HFF-Myc (cell line): ENCODE results near the gene LRRC55.

Experiments used
- DNase-seq: peaks from one replicate; pipeline ENCODE4 v3.0.0-alpha.2; 2011; ENCODE audit warnings: low read depth; ENCODE audit errors: extremely low read depth
- H3K4me3 ChIP-seq: replicated peaks from 2 replicates; pipeline ENCODE4 v1.5.1; 2011; ENCODE audit warnings: low read depth, mild to moderate bottlenecking, control low read depth, low read length
- TF ChIP-seq, protein P1 (sequence below): IDR thresholded peaks from 2 replicates; pipeline ENCODE4 v1.5.1; 2012; ENCODE audit warnings: mild to moderate bottlenecking, low read depth, low read length, control low read depth; ENCODE audit errors: missing control alignments

LRRC55 gene

DNA sequence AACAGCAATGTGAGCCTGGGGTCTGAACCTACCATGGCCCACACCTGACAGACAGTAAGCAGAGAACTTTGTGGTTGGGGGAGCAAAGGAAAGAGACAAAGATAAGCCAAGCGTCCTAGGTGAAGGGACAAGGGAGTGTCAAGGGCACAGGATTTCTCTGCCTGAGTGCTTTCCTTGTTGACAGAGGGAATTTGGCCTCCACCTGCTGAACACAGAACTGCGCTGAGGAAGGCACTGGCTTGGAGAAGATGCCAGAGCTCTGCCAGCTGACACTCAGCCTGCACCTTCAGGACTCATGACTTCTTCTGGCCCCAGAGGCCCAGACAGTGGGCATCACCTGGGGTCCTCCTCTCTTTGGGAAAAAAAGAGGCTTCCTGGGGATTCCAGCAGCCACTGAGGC is 789 bp upstream of the LRRC55 start:
- TF ChIP-seq, protein P1, sequence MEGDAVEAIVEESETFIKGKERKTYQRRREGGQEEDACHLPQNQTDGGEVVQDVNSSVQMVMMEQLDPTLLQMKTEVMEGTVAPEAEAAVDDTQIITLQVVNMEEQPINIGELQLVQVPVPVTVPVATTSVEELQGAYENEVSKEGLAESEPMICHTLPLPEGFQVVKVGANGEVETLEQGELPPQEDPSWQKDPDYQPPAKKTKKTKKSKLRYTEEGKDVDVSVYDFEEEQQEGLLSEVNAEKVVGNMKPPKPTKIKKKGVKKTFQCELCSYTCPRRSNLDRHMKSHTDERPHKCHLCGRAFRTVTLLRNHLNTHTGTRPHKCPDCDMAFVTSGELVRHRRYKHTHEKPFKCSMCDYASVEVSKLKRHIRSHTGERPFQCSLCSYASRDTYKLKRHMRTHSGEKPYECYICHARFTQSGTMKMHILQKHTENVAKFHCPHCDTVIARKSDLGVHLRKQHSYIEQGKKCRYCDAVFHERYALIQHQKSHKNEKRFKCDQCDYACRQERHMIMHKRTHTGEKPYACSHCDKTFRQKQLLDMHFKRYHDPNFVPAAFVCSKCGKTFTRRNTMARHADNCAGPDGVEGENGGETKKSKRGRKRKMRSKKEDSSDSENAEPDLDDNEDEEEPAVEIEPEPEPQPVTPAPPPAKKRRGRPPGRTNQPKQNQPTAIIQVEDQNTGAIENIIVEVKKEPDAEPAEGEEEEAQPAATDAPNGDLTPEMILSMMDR, result no peak
- DNase-seq, result no peak
- H3K4me3 ChIP-seq, result no peak overlapping the region

GRCh38 chr11:57182896-57183295 is 1.1 kb downstream of the LRRC55 start:
- TF ChIP-seq, protein P1, result no peak
- H3K4me3 ChIP-seq, result no peak overlapping the region
- no peak for DNase-seq

GRCh38 chr11:57190548-57190947 is 8.8 kb downstream of the LRRC55 start:
- no peak for DNase-seq
- TF ChIP-seq, protein P1, result no peak
- no peak overlapping the region for H3K4me3 ChIP-seq

DNA sequence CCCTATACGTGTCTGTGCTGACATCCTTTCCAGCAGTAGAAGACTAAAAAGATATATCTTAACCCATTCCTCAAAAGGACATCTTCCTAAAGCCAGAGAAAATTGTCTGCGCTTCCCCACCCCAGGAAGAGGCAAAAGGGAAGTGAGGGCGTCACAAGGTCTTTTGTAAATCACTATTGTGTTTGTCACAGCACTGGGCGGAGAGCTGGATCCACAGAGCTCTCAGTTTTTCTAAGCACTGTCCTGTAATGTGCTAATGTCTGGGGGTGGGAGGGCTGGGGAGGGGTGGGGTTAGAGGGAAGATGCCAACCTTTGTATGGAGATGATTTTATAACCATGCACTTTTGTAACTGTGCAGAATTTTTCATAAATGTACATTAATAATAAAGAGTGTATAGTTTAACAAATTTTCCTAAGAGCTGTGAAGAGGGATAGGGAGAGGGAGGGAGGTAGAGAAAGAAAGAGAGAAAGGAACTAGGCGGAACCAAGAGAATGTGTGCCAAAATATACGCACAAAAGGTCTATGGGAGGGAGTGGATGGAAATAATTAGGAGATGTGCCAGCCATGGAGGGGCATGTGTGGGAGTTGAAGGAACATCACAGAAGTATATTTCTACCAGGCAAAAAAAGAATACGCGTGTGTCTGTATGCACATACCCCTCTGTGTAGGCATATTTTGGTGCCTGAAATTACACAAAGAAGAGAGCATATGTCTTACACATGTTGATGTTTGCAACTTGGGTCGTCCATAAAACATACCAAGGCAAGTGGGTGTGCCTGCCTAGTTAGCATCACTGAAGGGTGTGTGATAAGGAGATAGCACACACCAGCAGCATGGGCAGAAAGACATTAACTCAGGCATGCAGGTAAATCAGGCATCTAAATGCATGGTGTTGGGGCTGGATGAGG is 9.8 kb downstream of the LRRC55 start:
- TF ChIP-seq, protein P1, result no peak
- no peak for DNase-seq
- H3K4me3 ChIP-seq, result no peak overlapping the region

- DNase-seq, result no peak
- TF ChIP-seq, protein P1, result no peak
- no peak overlapping the region for H3K4me3 ChIP-seq
Measured at GRCh38 chr11:57192316-57192715, 10.6 kb downstream of the LRRC55 start.

DNA sequence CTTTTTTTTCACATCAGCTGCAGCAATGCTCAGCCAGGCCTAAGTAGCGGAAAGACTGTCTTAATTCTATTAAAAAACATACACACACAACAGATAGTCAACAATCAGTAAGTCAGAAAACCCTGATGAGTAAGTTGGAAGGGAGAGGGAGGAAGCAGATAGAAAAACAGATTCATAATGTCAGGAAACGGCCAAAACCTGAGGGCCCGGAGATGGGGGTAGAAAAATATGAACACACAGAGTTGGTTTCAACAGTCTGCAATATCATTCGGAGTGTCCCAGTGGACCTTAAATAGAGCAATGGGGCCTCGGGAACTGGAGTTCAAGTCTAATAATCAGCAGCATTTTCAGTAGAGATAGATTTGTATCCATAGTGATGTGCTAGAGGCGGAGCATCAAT is 14.8 kb downstream of the LRRC55 start:
- no peak for DNase-seq
- TF ChIP-seq, protein P1, result no peak
- no peak overlapping the region for H3K4me3 ChIP-seq
